Measurements from ENCODE around the gene FTO. TPM values are rescaled to one million over a fixed set of nuclear protein-coding genes. Genes with fewer than 3 reads are reported as not detected.
A peak's percentile ranks its signal among the peaks of the same experiment; 100 is the strongest.

Gene FTO
- total and polyA plus RNA-seq, 2 experiments from 2014 or later = 46.8 to 77.7 TPM

GRCh38 chr16:53989597-53989996 lies 285.6 kb downstream of the FTO start:
- Histone ChIP-seq H3K4me2 (no peak overlapping the region), H3K4me3 (no peak overlapping the region), H3K4me1 (ENCODE audit: insufficient read depth) (peaks cover 22% of the 10 kb centered on the region), H4K20me1 (ENCODE audit: insufficient read depth, poor library complexity, severe bottlenecking) (no peaks in the 10 kb centered on the region), H2AFZ (no peak overlapping the region), H3K27me3 (no peaks in the 10 kb centered on the region), H3K9me2 (replicated peaks; ENCODE audit: insufficient read depth) (no peaks in the 10 kb centered on the region), H3K36me3 (replicated peaks; ENCODE audit: insufficient read depth, low read depth) (no peaks in the 10 kb centered on the region), H3K27ac (no peak overlapping the region), H3K79me2 (peaks cover 2% of the 10 kb centered on the region), H3K9me3 (ENCODE audit: low read depth) (no peaks in the 10 kb centered on the region)
- DNase-seq (ENCODE audit: low spot score) = no peak
- TF ChIP-seq EZH2phosphoT487 (IDR thresholded peaks at IDR 0.05; ENCODE audit: low read depth, severe bottlenecking, unreplicated experiment) = no peak
- no peak for TF ChIP-seq CTCF (IDR thresholded peaks at IDR 0.05; ENCODE audit: poor library complexity)
- TF ChIP-seq EZH2 (IDR thresholded peaks at IDR 0.05; ENCODE audit: borderline replicate concordance) = no peak
- 89% methylated on average over 3 of the region's 3 CpGs for WGBS (ENCODE audit: low lambda C conversion rate, missing lambda C conversion rate)

- no peaks in the 10 kb centered on the region for H3K36me3 ChIP-seq (replicated peaks; ENCODE audit: insufficient read depth, low read depth)
- no peaks in the 10 kb centered on the region for H3K9me2 ChIP-seq (replicated peaks; ENCODE audit: insufficient read depth)
- peaks cover 22% of the 10 kb centered on the region for H3K4me1 ChIP-seq (ENCODE audit: insufficient read depth)
- peak overlapping the region; percentile 40 for H3K27ac ChIP-seq
- H2AFZ ChIP-seq = no peak overlapping the region
- TF ChIP-seq EZH2phosphoT487 (IDR thresholded peaks at IDR 0.05; ENCODE audit: low read depth, severe bottlenecking, unreplicated experiment) (no peak), CTCF (IDR thresholded peaks at IDR 0.05; ENCODE audit: poor library complexity) (no peak), EZH2 (IDR thresholded peaks at IDR 0.05; ENCODE audit: borderline replicate concordance) (no peak)
- H3K27me3 ChIP-seq = no peaks in the 10 kb centered on the region
- H3K4me3 ChIP-seq = no peak overlapping the region
- DNase-seq (ENCODE audit: low spot score) = peak; percentile 19
- 21% methylated on average over 8 of the region's 8 CpGs for WGBS (ENCODE audit: low lambda C conversion rate, missing lambda C conversion rate)
- H3K9me3 ChIP-seq (ENCODE audit: low read depth) = no peaks in the 10 kb centered on the region
- H3K79me2 ChIP-seq = peaks cover 2% of the 10 kb centered on the region
- H3K4me2 ChIP-seq = peak overlapping the region; percentile 52
- H4K20me1 ChIP-seq (ENCODE audit: insufficient read depth, poor library complexity, severe bottlenecking) = no peaks in the 10 kb centered on the region
These were observed 287.9 kb downstream of the FTO start for GRCh38 chr16:53991754-53992378.

DNA sequence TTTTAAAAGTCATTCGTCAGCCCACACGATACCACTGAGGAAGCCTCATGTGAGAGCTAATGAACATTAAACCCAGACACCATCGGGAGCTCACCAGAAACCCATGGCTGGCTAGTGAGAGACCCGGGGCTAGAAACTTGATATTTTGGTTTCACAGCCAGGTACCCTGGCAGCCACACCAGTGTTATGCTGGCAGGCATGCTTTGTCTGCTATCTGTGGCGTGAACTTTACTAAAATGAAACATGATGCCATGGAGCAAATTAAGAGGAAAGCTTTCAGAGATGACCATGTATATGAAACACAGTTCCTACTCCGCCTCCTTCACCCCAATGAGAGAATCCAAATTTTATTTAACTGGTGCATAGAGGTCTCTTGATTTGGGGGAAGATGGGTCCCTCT lies 291.4 kb downstream of the FTO start:
- H3K79me2 ChIP-seq = peaks cover 2% of the 10 kb centered on the region
- H3K9me3 ChIP-seq (ENCODE audit: low read depth) = no peaks in the 10 kb centered on the region
- H4K20me1 ChIP-seq (ENCODE audit: insufficient read depth, poor library complexity, severe bottlenecking) = no peaks in the 10 kb centered on the region
- H3K27ac ChIP-seq = no peak overlapping the region
- WGBS (ENCODE audit: low lambda C conversion rate, missing lambda C conversion rate) = 83% methylated on average over 6 of the region's 6 CpGs
- H3K4me3 ChIP-seq = no peak overlapping the region
- H3K9me2 ChIP-seq (replicated peaks; ENCODE audit: insufficient read depth) = no peaks in the 10 kb centered on the region
- peaks cover 22% of the 10 kb centered on the region for H3K4me1 ChIP-seq (ENCODE audit: insufficient read depth)
- H3K4me2 ChIP-seq = no peak overlapping the region
- no peak for DNase-seq (ENCODE audit: low spot score)
- no peaks in the 10 kb centered on the region for H3K36me3 ChIP-seq (replicated peaks; ENCODE audit: insufficient read depth, low read depth)
- no peaks in the 10 kb centered on the region for H3K27me3 ChIP-seq
- H2AFZ ChIP-seq = no peak overlapping the region
- TF ChIP-seq CTCF (IDR thresholded peaks at IDR 0.05; ENCODE audit: poor library complexity) (no peak), EZH2 (IDR thresholded peaks at IDR 0.05; ENCODE audit: borderline replicate concordance) (no peak)

Data from hepatocyte (in vitro differentiated cells).